Measurements from ENCODE around the gene CCDC195.

GRCh38 chr2:224722770-224723169, 6.6 kb upstream of the CCDC195 start:
- TF ChIP-seq POLR2A (IDR thresholded peaks at IDR 0.05; ENCODE audit: low read length) (no peak), GATA1 (IDR thresholded peaks at IDR 0.05; ENCODE audit: low read depth, low read length) (no peak)

Data from erythroblast (primary cell).